Stimulated activated CD4-positive, alpha-beta T cell treated with anti-CD3 and anti-CD28 coated beads, Interleukin-1b, Interleukin-23, amount 100 ng/mL, for 48 hours (primary cell): ENCODE measurements around the gene TSPAN1.
A peak's percentile ranks its signal among the peaks of the same experiment; 100 is the strongest.

Experiments used
- DNase-seq: peaks from one replicate; pipeline ENCODE4 v3.0.0-alpha.2; 2020

TSPAN1 gene, protein sequence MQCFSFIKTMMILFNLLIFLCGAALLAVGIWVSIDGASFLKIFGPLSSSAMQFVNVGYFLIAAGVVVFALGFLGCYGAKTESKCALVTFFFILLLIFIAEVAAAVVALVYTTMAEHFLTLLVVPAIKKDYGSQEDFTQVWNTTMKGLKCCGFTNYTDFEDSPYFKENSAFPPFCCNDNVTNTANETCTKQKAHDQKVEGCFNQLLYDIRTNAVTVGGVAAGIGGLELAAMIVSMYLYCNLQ

GRCh38 chr1:46174448-46175231 is at the start of gene TSPAN1:
Gene TSPAN1, plus strand, starts transcription at chr1:46175087. Its CDS starts 6,021 bp downstream, at chr1:46181108.
- DNase-seq, result no peak

DNA sequence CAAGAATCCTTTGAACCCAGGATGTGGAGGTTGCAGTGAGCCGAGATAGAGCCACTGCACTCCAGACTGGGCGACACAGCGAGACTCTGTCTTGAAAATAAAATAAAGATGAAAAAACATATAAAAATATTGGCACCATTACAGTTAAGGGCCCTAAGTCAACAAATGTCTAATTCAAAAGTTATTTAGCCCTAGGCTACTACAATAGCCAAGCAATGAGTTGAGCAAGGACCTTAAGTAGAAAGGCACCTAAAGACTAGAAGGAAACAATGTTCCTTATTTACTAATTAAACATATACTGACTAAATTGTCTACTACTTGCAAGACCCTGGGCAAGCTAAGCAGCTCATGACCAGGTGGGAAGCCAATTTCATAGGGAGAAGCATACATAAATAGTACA is 46.5 kb upstream of the TSPAN1 start:
- no peak for DNase-seq

- no peak for DNase-seq
Measured at GRCh38 chr1:46130121-46130520, 44.8 kb upstream of the TSPAN1 start.

GRCh38 chr1:46130606-46131005 is 44.3 kb upstream of the TSPAN1 start:
- DNase-seq, result no peak

GRCh38 chr1:46131093-46131492 is 43.8 kb upstream of the TSPAN1 start:
- DNase-seq, result no peak

- DNase-seq, result peak; percentile 2
Measured at GRCh38 chr1:46131712-46132528, 43.0 kb upstream of the TSPAN1 start.

- DNase-seq, result peak; percentile 92
Measured at GRCh38 chr1:46132529-46133180, 42.2 kb upstream of the TSPAN1 start, which contains the start of gene PIK3R3. Gene PIK3R3, minus strand, starts transcription at chr1:46132629. Its CDS starts 677 bp downstream, at chr1:46131952.

DNA sequence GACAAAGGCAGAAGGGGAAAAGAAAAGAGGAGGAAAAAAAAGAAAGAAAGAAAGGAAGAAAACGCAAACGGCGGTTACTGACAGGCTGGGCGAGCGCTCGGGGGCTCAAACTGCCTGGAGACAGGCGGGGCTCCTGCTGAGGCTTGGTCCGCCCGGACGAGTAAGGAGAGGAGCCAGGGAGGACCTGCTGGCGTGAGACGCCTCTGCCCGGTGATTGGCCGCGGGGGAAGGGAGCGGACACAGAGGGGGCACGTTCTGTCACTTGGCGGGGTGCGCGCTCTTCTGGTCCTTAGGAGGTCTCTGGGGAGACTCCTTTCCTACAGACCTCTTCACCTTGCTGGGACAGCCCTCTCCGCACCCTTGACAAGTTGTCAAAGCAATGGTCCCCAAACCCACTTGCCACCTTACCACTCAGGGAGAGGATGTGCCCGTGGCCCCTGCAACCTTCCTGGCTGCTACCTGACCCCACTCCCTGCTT is 41.7 kb upstream of the TSPAN1 start:
- no peak for DNase-seq

DNA sequence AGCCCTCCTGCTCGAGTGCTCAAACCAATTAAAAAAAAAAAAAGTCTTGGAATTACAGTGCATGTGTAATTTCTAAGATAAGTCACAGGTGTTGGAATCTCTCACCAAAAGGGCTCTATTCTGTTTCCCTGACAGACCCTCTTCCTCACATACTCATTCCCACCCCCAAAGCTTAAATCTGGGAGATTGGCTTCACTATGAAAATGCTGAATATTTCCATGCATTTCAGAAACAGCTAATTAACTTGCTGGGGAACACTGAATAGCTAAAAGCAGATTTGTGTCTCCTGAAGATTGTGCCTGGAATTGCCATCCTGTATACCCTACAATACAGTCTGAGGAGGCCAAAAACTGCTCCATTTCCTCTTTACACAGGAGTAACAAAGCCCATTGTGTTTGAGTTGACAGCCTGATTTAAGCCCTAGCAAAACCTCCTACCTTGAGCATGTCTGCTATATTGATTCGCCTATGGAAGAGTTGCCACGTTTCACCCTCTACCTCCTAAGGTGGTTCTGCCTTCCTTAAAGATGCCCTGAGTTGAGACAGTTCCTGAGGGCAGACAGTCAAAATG is 41.0 kb upstream of the TSPAN1 start:
- no peak for DNase-seq

- DNase-seq, result peak; percentile 4
Measured at GRCh38 chr1:46134660-46135331, 40.1 kb upstream of the TSPAN1 start.

GRCh38 chr1:46136711-46137110 is 38.2 kb upstream of the TSPAN1 start:
- DNase-seq, result no peak

DNA sequence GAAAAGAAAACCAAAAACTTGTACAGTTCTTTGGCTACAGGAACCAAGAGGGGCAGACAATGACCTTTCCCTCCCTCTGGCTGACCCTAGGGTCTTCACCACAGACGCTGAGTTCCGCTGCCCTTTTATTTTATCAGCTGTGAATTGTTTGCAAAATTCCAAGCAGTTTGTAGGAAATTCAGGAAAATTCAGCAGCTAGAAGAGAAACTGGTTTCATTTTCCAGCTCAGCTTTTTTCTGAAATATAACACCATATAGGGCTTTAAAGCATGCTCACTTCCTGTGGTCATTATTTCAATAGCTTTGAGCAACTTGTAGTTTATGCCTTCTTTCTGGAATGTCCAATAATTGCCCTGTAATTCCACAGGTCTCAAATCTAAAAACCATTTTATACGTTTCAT is 37.0 kb upstream of the TSPAN1 start:
- no peak for DNase-seq

GRCh38 chr1:46148318-46148717 is 26.6 kb upstream of the TSPAN1 start:
- no peak for DNase-seq

- DNase-seq, result no peak
Measured at GRCh38 chr1:46150085-46150484, 24.8 kb upstream of the TSPAN1 start.

DNA sequence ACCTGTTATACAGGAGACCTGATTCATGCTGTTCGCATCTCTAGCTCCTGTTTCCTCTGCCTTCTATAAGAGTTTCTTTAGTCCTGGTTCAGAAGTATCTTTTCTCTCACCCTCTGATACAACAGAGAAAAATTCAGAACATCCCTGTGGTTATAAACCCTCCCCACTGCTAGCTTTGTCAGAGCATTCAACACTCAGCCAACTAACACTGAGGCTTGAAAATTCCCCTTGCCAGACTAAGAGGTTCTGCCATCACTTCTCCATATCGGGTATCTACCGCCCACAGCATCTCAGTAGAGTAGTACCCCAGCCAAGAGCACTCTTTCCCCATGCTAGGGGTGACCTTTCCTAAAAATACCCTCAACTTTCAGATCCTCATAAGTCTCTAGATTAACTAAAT is 22.9 kb upstream of the TSPAN1 start:
- no peak for DNase-seq

- no peak for DNase-seq
Measured at GRCh38 chr1:46153228-46153627, 21.7 kb upstream of the TSPAN1 start.

- DNase-seq, result no peak
Measured at GRCh38 chr1:46153732-46154131, 21.2 kb upstream of the TSPAN1 start.

DNA sequence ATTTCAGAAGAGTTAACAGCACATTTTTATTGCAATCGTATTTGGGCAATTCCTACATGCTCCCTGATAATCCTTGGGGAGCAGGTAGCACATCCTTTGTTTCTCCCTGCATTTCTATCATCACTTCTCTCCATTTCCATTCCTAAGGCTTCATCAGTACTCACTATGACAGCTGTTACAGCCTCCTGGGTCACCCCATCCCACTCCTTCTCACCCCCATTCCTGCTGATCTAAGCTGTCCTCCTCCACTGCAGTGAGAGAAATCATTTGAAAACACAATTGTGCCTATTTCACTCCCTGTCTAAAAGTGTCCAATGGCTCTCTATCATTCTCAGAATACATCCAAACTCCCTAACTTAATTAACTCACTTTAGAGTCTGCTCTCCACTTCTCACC is 17.0 kb upstream of the TSPAN1 start:
- no peak for DNase-seq

DNA sequence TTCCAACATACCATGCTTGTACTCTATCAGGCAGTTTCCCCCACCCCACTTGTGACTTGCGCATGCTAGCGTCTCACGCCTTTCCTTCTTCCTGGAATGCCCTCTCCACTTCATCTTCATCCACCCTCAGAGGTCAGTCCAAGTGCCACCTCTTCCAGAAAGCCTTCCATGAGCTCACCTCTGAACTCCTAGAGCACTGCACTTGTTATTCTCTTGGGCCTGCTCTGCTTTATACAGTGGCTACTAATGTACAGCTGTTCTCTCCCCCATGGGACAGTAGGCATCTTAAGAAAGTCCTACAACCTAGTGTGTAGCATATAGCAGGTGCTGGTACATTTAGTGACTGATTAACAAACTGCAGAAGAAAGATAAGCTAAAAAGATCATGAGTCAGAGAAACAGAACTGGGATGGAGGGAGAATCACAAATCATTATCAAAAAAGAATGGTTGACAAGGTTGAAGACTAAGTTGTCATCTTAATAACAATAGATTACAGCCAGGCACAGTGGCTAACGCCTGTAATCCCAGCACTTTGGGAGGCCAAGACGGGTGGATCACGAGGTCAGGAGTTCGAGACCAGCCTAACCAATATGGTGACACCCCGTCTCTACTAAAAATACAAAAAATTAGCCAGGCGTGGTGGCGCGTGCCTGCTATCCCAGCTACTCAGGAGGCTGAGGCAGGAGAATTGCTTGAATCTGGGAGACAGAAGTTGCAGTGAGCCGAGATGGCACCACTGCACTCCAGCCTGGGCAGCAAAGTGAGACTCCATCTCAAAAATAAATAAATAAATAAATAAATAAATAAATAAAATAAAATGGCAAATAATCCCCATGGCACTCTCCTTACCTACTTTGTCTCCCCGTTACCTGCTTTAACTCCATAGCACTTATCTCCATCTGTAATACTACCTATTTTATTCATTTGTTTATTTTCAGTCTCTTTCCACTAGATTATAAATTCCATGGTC is 16.3 kb upstream of the TSPAN1 start:
- no peak for DNase-seq

DNA sequence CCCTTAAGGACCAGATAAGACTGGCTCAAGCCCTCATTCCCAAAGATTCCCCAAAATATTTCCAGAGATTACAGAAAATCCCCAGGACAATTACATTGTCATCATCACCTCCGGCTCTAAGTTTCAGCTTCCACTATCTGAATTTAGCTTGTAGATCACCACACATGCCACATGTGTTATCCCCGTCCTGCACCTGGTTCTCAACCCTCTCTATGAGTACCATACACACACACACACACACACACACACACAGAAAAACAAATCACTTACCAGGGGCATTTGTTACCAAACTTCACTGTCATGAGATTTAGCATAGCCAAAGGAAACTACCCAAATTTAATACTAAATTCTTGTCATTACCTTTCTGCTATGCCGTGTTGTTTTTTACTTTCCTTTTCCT is 15.4 kb upstream of the TSPAN1 start:
- no peak for DNase-seq

- DNase-seq, result no peak
Measured at GRCh38 chr1:46160212-46160611, 14.7 kb upstream of the TSPAN1 start.
